Renal cortical epithelial cell (primary cell): ENCODE measurements around the gene PRPS2. TPM values are rescaled to one million over a fixed set of nuclear protein-coding genes. Genes with fewer than 3 reads are reported as not detected.

Experiments used
- DNase-seq: peaks from one replicate; pipeline ENCODE4 v3.0.0-alpha.2; 2011; ENCODE audit warnings: low read depth
- total RNA-seq: library from RNA; depleted of rRNA; stranded (reverse); fragments of >200 nt; gene quantifications from 2 replicates; pipeline ENCODE4 v1.2.3, GENCODE V29; 2014

The PRPS2 gene
- total RNA-seq, 1 donor from 2014 or later = 36.7 TPM

DNA sequence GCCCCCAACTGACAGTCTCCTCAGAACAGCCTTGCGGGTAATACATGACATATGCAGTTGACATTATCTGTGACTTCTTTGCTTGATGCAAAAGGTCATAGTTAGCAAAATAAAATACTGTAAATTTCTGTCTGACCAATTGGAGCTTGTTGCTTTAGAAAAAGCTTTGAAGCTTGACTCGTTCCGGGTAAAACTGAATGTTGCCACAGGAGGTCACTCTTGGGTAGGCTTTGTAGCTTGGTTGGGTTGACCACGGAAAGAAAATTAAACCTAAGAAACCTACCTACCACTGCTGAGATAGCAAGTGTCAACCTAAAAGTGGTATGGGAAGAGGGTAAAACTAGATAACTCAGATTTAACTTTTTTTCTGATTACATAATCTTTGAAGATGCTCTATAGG lies 23.2 kb downstream of the PRPS2 start:
- peak; percentile 48 for DNase-seq

DNA sequence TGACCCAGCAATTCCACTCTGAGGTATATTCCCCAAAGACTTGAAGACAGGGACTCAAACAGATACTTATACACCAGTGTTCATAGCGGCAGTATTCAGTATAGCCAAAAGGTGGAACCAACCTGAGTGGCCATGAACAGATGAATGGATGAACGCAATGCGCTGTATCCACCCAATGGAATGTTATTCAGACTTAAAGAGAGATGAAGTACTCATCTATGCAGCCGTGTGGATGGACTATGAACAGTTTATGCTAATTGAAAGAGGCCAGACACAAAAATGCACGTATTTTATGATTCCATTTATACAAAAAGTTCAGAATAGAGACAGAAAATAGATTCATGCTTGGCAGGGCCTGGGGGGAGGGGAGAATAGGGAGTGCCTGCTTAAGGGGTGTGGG lies 26.3 kb downstream of the PRPS2 start:
- no peak for DNase-seq

DNA sequence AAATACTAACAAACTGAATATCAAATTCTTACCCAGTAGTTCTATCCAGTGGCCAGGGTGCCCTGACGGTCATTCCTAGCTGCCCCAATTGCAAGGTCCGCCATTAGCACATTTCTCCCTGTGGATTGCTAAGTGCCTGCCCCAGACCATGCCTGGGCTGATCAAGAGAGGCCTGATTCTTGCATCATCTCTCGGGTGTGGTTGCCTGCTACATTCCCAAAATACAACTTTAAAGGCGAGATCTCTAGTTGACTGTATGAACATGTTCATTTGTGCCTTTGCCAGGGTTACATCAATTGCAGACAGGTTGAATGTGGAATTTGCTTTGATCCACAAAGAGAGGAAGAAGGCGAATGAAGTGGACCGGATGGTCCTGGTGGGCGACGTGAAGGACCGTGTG lies 28.0 kb downstream of the PRPS2 start:
- no peak for DNase-seq

DNA sequence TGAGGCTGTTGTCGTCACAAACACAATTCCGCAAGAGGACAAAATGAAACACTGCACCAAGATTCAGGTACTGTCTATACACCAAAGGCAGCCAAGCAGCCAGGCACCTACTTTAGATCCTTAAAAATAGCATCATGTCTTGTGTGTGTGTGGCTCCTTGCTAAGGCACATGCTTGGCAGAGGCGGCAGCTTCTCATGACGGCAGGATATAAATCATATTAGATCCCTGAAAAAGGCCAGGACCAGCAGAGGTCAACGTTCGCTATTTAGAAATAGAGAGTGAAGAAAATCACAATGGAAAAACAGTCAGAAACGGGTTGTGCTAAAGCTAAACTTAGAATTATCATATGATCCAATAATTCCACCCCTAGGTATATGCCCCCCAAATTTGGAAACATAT lies 29.5 kb downstream of the PRPS2 start:
- DNase-seq = no peak

DNA sequence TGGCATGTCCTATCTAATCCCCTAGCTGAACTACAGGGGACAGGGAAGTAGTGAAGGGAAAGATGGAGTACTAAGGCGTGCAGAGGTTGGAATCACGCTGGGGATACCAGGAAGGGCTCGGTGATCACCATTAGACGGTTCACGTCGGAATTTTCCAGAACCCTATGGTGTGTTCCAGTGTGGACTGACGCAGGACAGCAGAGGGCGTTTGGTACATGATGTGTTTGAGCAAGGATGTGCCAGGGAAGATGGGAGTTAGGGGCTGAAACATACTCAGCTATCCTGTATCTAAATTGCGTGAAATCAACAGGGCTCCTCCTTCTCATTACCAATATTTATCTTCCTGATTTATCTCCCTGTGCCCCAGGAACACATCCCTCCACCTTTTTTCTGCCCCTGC lies 33.7 kb downstream of the PRPS2 start:
- no peak for DNase-seq

DNA sequence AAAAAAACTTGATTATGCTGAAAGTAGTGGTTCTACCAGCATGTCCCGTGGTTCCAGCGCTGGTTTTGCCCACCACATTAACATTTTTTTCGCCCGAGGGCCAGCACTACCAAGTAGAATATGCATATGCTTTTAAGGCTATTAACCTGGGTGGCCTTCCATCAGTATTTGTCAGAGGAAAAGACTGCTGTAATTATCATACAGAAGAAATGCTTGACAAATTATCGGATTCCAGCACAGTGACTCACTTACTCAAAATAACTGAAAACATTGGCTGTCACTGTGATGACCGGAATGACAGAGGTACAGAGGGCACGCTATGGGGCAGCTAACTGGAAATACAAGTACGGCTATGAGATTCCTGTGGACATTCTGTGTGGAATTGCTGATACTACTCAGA lies 34.6 kb downstream of the PRPS2 start:
- DNase-seq = peak; percentile 91

DNA sequence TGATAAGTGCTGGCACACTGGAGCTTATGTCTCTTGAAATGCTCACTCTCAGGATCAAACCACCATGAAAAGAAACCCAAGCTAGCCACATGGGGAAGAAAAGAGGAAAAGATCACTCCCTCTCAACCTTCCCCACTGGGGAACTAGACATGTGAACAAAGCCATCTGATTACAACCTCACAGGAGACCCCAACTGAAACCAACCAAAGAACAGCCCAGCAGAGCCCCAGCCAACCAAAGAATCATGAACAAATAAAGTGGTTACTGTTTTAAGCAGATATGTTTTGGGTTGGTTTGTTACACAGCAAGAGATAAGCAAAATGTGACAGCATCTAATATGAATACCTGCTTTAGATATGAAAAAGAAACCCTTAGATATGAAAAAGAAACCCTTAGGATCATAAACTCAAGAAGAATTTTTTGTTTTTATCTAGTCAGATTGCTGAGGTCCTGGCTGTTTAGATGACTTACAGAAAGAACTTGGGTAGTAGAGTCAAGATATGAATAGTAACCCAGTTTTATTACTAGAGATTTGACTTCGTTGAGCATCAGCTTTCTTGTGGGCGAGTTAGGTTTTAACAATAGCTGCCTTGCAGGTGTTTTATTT lies 52.0 kb downstream of the PRPS2 start:
- DNase-seq = no peak

DNA sequence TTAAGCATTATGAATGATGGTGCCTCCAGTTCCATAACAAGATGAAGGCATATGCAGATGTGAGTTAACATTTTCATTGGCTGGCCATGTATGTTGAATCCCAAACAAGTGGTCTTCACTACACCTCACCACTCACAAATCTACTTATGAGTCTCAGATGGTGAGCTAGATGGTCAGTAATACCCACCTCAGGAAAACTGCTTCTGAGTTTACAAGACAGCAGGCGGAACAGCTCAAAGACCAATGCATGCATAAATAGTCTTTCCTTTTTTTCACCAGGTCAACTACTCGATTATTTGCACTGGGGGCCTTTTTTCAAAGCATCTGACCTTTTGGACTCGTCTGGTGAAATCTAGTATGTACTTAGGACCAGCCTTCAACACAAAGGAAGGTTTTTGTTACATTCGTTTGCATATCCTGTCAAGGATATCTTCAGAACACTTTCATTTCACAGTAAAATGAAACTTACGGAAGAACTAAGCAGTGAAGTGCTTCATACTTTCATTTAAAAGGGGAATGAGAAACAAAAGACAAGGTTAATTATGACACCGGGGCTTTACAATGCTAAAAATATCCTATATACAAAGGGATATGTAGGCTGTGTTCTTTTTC lies 52.6 kb downstream of the PRPS2 start:
- DNase-seq = no peak

DNA sequence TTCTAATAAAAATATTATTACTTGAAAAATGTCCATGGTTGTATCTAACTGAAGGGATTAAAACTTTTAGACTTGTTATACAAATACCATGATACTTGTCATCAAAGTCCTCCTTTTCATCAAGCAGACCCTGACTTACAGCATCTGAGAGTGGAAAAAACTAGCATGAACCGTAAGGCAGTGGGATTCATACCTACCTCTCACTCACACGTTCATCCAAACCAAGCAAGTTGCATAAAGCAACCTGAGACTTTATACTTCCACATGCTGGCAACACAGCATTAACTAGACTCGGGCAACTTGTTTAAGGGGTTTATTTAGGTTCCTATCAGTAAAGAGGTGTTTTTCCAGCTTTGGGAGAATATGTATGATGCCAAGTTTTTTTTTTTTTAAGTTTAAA lies 53.1 kb downstream of the PRPS2 start:
- no peak for DNase-seq

DNA sequence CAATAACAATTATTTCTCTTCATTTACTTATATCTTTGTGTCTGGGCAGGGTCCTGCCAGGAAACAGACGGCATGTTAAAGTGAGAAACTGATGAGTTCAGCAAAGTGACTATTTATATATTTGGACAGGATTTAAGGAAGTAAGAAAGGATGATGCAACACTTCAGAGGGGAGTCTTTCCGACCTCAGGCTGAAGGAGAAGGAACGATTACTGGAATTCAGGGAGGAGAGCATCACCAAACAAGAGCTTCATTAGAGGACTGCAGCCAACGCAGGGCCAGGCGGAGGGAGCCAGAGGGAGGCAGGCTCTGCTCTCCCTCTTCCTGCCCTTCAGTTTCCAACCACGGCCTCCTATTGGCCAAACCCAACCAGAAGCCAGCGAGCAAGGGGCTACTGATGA lies 74.1 kb downstream of the PRPS2 start:
- no peak for DNase-seq

DNA sequence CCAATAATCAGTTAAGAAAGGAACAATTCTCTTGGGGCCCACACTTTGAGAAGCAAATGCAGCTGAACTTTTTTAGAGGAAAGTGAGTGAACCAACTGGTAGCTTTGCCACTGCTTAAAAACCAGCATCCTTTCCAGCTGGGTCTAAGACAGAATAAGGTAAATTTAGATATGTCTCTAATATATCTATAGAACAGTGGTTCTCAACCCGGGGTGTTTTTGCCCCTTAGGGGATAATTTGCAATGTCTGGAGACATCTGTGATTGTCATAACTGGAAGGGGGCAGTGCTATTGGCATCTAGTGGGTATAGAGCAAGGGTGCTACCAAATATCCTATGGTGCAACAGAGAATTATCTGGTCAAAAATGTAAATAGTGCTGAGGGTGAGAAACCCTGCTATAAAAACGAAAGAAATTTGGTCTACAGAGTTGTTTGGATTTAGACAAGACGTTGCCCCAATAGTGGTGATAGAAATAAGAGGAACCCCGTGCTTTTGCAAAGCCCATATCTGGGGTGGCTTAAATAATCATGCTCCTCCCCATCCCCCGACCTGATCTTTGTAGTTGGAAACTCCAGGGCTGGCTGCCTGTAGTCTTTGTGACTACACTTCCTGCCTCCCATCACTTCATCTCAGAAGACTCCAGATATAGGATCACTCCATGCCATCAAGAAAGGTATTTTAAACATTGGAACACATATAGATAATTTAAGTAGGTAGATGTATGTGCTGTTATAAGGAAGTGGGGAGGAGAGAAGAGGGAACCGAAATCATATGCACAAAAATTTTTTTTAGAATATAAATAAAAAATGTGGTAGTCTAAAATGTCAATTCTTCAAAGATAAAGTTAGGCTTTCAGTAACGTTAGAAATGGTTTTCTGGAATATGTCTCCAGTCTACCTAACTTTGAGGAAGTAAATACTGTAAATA lies 75.5 kb downstream of the PRPS2 start, which contains the start of gene TLR7:
TSS of gene TLR7 (plus strand) at position 622 of the 927 bp plus-strand sequence. CDS start 507 bp downstream, outside the sequence.
- no peak for DNase-seq

DNA sequence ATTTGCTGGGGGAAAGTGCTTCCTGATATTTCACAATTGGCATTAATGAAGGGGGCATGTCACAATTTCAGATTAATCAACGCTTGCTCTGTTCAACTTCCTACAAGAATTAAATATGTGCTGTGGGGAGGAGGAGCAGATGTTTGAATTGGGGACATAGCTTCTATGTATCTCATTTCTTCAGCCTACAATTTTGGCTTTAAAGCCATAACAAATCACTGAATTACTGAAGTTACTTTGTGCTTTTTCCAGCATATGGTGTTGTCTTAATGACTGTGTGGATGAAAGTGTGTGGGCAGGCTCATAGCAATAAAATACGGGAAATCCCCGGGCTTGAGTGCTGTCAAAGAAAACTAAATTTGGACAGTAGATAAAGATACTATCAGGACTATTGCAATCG lies 76.5 kb downstream of the PRPS2 start:
- DNase-seq = no peak

DNA sequence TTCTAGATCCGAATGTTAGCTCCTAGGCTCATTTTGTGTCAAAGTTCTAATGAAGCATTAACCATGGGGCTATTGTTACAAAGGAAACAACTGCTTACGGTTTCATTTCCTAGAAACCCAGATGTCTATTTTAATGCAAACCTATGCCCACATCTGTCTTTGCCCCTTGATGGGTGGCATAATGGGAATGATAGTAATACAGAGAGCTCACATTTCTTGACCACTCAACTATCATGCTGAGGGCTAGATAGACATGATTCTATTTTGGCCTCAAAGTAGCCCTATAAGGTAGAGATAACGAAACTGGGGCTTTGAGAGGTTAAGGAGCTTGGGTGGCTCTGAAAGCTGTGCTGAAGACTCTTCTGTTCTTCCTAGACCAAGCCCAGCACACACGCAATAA lies 77.5 kb downstream of the PRPS2 start:
- DNase-seq = no peak

DNA sequence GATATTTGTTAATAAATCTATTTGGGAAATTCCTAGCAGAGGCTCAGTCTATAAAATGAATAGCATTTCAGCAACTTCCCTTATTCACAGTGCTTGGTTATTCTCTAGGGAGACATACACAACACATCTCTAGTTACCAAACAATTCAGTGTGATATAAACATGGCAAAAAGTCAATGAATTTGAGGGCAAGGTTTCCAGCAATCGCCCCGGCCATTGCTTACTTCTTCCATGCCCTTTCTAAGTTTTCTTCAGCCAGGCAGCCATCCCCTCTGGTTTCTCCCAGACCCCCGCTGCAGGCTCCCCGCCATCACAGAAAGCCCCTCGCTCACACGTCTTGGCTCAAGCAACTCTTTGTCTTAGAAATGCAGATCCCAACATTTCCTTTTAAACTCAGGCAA lies 80.0 kb downstream of the PRPS2 start:
- no peak for DNase-seq

DNA sequence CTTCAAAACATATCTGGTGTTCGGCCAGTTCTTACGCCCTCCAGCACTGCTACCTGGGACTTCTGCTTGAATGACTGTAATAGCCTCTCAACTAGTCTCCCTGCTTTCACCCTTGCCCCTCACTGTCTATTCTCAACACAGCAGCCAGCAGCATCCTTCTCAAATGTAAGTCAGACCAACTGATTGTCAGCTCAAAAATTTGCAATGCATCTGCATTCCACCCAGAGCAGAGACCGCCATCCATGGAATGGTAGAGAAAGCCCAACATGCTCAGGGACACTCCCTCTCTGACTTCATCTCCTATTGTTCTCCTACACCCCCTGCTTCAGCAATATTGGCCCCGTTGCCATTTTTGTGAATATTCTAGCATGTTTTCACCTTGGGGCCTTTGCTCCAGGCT lies 81.5 kb downstream of the PRPS2 start:
- no peak for DNase-seq

Other genes starting within 250 kb of the PRPS2 start
- not detected in 2 replicates for gene TLR7, start 75.7 kb downstream of the PRPS2 start, total RNA-seq
- gene TLR8, start 115.2 kb downstream of the PRPS2 start, total RNA-seq = not detected in 2 replicates
- gene TMSB4X, start 183.7 kb downstream of the PRPS2 start, total RNA-seq = 2,616 and 8,785 TPM in 2 replicates